Adipocyte (in vitro differentiated cells): ENCODE results near the gene LRRC73.
A peak's percentile ranks its signal among the peaks of the same experiment; 100 is the strongest.

Source experiments
- DNase-seq: peaks from one replicate; pipeline ENCODE4 v3.0.0-alpha.2; 2015; ENCODE audit warnings: low read depth
- H3K27me3 ChIP-seq: replicated peaks from 2 replicates; pipeline ENCODE4 v1.7.0; 2013; ENCODE audit warnings: mild to moderate bottlenecking, low read length, moderate library complexity; ENCODE audit not compliant: control insufficient read depth, insufficient read depth
- H3K36me3 ChIP-seq: 2 replicates; pipeline ENCODE4 v1.7.0; 2013; ENCODE audit warnings: low read length, mild to moderate bottlenecking, moderate library complexity; ENCODE audit not compliant: control insufficient read depth, insufficient read depth, severe bottlenecking
- H3K4me1 ChIP-seq: 2 replicates; pipeline ENCODE4 v1.7.0; 2013; ENCODE audit warnings: mild to moderate bottlenecking, low read length, moderate library complexity; ENCODE audit not compliant: control insufficient read depth, insufficient read depth
- H3K4me3 ChIP-seq: 2 replicates; pipeline ENCODE4 v1.7.0; 2013; ENCODE audit warnings: mild to moderate bottlenecking, low read length, moderate library complexity
- H3K9ac ChIP-seq: 2 replicates; pipeline ENCODE4 v1.7.0; 2013; ENCODE audit warnings: mild to moderate bottlenecking, low read length, moderate library complexity
- H3K9me3 ChIP-seq: 2 replicates; pipeline ENCODE4 v1.7.0; 2013; ENCODE audit warnings: mild to moderate bottlenecking, low read length, moderate library complexity; ENCODE audit not compliant: control insufficient read depth

The LRRC73 gene

DNA sequence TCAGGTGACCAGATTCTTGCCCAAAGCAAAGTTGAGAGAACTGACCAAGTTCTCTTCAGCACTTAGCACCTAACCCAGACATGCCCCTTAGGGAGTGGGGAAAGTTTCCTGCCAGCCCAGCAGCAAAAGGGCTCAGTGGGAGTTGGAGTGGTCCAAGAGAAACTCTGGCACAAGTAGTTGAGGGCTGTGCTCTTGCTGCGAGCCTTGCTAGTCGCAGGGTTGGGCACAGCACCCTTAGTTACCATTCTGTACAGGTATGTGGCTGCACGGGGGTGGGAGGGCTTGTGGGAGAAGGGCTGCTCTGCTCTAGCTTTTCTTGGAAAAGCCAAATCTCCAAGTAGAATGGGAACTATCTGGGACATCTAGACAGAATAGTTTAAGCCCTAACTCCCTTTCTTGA lies 13.1 kb upstream of the LRRC73 start:
- Histone ChIP-seq H3K9me3 (no peaks in the 10 kb centered on the region), H3K27me3 (no peaks in the 10 kb centered on the region), H3K4me3 (no peak overlapping the region), H3K4me1 (peaks cover 9% of the 10 kb centered on the region), H3K9ac (no peak overlapping the region), H3K36me3 (peaks cover 91% of the 10 kb centered on the region)
- no peak for DNase-seq

GRCh38 chr6:43522547-43523261 lies 12.6 kb upstream of the LRRC73 start:
- no peak overlapping the region for H3K9ac ChIP-seq
- H3K4me3 ChIP-seq = no peak overlapping the region
- peaks cover 85% of the 10 kb centered on the region for H3K36me3 ChIP-seq
- no peaks in the 10 kb centered on the region for H3K27me3 ChIP-seq
- peaks cover 15% of the 10 kb centered on the region for H3K4me1 ChIP-seq
- DNase-seq = no peak
- H3K9me3 ChIP-seq = no peaks in the 10 kb centered on the region

GRCh38 chr6:43521836-43522235 lies 11.7 kb upstream of the LRRC73 start:
- no peak for DNase-seq
- Histone ChIP-seq H3K4me3 (no peak overlapping the region), H3K27me3 (no peaks in the 10 kb centered on the region), H3K9ac (no peak overlapping the region), H3K4me1 (peaks cover 16% of the 10 kb centered on the region), H3K9me3 (no peaks in the 10 kb centered on the region), H3K36me3 (peaks cover 77% of the 10 kb centered on the region)

DNA sequence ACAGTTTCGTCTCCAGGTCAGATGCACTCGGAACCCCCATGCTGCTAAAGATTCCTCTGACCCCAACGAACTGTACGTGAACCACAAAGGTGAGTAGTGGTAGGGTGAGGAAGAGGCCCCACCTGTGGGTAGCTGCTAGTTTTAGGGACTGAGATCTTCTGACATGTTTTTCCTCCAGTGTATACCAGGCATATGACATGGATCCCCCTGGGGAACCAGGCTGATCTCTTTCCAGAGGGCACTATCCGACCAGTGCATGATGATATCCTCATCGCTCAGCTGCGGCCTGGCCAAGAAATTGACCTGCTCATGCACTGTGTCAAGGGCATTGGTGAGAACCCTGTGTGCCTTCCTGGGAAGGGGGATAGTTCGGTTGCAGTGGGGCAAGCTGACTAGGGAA lies 10.0 kb upstream of the LRRC73 start:
- Histone ChIP-seq H3K27me3 (no peaks in the 10 kb centered on the region), H3K4me3 (no peak overlapping the region), H3K4me1 (peaks cover 27% of the 10 kb centered on the region), H3K9ac (no peak overlapping the region), H3K9me3 (no peaks in the 10 kb centered on the region), H3K36me3 (peaks cover 64% of the 10 kb centered on the region)
- DNase-seq = no peak

GRCh38 chr6:43517505-43518357 lies 7.6 kb upstream of the LRRC73 start:
- Histone ChIP-seq H3K9me3 (no peaks in the 10 kb centered on the region), H3K27me3 (no peaks in the 10 kb centered on the region), H3K4me3 (peak overlapping the region; percentile 95), H3K4me1 (peaks cover 27% of the 10 kb centered on the region), H3K9ac (peak overlapping the region; percentile 92), H3K36me3 (peaks cover 61% of the 10 kb centered on the region)
- no peak for DNase-seq

DNA sequence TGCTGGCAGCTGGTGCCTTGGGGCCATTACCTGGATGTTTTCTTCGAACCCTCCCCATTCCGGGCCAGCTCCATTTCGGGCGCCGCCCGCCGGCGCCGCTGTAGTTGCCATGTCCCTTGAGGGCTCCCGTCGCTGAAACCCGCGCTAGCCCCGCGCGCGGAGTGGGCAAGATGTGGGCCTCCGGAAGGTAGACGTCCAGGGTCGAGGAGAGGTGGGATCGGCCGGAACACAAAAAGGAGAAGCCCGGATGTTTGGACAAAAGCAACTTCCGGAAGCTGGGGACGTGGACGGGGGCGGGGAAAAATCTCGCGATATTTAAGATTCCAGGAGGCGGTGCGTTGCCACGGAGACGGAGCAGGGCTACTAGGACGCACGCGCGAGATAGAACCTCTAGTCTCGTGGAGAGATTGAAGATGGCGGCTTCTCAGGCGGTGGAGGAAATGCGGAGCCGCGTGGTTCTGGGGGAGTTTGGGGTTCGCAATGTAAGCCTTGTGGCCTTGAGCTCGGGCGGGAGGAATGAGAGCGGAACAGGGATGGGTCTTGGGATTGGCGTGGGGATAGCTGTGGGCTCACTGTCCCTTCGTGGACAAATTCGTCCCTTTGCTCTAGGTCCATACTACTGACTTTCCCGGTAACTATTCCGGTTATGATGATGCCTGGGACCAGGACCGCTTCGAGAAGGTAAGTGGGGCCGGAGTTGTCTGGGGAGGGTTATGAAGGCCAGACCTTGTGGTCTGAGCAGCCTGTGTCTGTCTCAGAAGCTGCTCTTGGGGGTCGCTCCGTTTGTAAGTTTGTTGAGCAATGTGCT lies 6.8 kb upstream of the LRRC73 start, which contains the start of the genes POLR1C and YIPF3:
POLR1C (plus strand) TSS at position 393 of the 808 bp plus-strand sequence; CDS start at position 414, 21 bp downstream.
YIPF3 (minus strand) TSS at position 230 of the 808 bp plus-strand sequence; CDS start at position 111, 119 bp downstream.
- Histone ChIP-seq H3K9ac (peak within 1 kb of the TSS; percentile 92), H3K4me1 (peaks cover 27% of the 10 kb centered on the region), H3K9me3 (no peaks in the 10 kb centered on the region), H3K4me3 (peak within 1 kb of the TSS; percentile 95), H3K27me3 (no peaks in the 10 kb centered on the region), H3K36me3 (peaks cover 61% of the 10 kb centered on the region)
- DNase-seq = peak; percentile 100

- Histone ChIP-seq H3K4me1 (peaks cover 27% of the 10 kb centered on the region), H3K27me3 (no peaks in the 10 kb centered on the region), H3K4me3 (peak overlapping the region; percentile 95), H3K9me3 (no peaks in the 10 kb centered on the region), H3K36me3 (peaks cover 61% of the 10 kb centered on the region), H3K9ac (peak overlapping the region; percentile 92)
- peak; percentile 73 for DNase-seq
Measured at GRCh38 chr6:43516367-43516696, 6.2 kb upstream of the LRRC73 start.

DNA sequence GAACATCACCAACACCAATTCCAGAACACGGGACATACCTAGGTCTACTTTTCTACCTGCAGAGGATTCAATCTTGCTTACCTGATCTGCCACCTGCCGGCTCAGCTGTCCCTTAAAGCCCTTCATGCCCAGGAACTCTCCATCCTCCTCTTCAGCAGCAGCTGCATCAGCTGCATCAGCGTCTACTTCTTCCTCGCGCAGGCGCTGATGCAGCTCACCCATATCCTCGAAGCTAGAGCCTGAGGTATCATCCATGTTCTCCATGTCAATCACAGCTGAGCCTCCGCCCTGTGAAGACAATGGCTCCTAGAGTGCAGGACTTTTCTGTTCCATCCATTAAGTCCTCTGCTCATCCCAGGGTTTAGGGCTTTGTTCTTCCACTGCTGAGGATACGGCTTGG lies 5.7 kb upstream of the LRRC73 start:
- peaks cover 61% of the 10 kb centered on the region for H3K36me3 ChIP-seq
- H3K4me3 ChIP-seq = peak overlapping the region; percentile 95
- H3K27me3 ChIP-seq = no peaks in the 10 kb centered on the region
- no peak for DNase-seq
- peak overlapping the region; percentile 92 for H3K9ac ChIP-seq
- H3K9me3 ChIP-seq = no peaks in the 10 kb centered on the region
- peaks cover 27% of the 10 kb centered on the region for H3K4me1 ChIP-seq

DNA sequence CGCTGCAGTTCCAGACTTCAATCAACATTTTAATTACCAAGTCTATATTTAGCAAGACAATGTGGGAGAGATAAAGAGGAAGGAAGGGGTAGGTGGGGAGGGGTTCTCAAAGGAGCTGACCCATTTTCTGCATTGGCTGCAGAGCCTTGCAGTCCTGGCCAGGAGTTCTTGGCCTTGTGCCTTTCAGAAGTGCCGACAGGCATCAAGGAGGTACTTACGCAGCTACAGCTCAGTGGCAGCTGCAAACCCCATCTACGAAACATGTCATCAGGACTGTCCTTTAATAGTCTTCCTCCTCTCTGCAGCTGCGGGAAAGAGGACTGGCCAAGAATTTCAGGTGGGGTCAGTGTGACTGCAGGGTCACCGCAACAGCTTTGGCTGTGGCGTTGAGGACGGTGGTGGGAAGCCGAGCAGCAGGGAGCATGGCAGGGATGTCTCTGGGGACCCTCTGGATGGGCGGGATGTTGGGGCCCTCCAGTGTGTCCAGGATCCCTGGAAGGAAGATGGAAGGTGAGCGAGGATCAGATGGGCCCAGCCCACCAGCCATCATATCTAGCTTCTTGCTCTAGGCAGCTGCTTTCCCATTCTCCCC lies 1.8 kb upstream of the LRRC73 start:
- Histone ChIP-seq H3K4me3 (no peak overlapping the region), H3K36me3 (peaks cover 43% of the 10 kb centered on the region), H3K9ac (no peak overlapping the region), H3K4me1 (peaks cover 17% of the 10 kb centered on the region), H3K27me3 (no peaks in the 10 kb centered on the region), H3K9me3 (no peaks in the 10 kb centered on the region)
- no peak for DNase-seq

DNA sequence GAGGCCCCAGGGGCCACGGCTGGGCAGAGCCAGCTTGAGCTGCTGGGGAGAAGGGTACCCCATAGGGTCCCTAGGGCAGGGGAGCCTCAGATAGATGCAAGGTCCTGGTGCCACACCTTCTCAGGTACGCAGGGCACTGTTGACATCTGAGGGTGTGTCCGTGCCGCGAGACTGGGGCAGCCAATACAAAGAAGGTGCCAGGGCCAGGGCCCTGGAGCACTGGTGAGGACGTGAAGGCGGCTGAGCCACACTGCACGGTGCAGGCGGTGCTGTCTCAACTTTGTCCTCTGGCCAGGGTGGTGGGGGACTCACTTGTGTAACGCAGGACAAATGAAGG lies 649 bp upstream of the LRRC73 start:
- Histone ChIP-seq H3K4me1 (peaks cover 15% of the 10 kb centered on the region), H3K9me3 (no peaks in the 10 kb centered on the region), H3K36me3 (peaks cover 45% of the 10 kb centered on the region), H3K27me3 (no peaks in the 10 kb centered on the region), H3K9ac (peak overlapping the region; percentile 42), H3K4me3 (peak overlapping the region; percentile 69)
- no peak for DNase-seq
